GM19238 (cell line): ENCODE data around the gene PNMA8B.

Experiments used
- DNase-seq: peaks from one replicate; pipeline ENCODE4 v3.0.0; 2011; ENCODE audit warnings: low spot score; ENCODE audit not compliant: insufficient read length

PNMA8B gene

GRCh38 chr19:46487802-46488445, 7.7 kb downstream of the PNMA8B start:
- peak; percentile 72 for DNase-seq

GRCh38 chr19:46487178-46487801, 8.4 kb downstream of the PNMA8B start:
- no peak for DNase-seq

GRCh38 chr19:46486358-46486757, 9.3 kb downstream of the PNMA8B start:
- no peak for DNase-seq

- DNase-seq = no peak
These were observed 11.0 kb downstream of the PNMA8B start for GRCh38 chr19:46484656-46485055.

GRCh38 chr19:46482631-46483030, 13.0 kb downstream of the PNMA8B start:
- DNase-seq = no peak

- no peak for DNase-seq
These were observed 13.7 kb downstream of the PNMA8B start for GRCh38 chr19:46481947-46482346.

- DNase-seq = no peak
These were observed 14.3 kb downstream of the PNMA8B start for GRCh38 chr19:46481223-46481848.

- no peak for DNase-seq
These were observed 15.3 kb downstream of the PNMA8B start for GRCh38 chr19:46480415-46480814.

GRCh38 chr19:46478356-46478986, 17.2 kb downstream of the PNMA8B start:
- no peak for DNase-seq

GRCh38 chr19:46475986-46476385, 19.7 kb downstream of the PNMA8B start:
- DNase-seq = no peak

- DNase-seq = no peak
These were observed 21.5 kb downstream of the PNMA8B start for GRCh38 chr19:46474211-46474610.

- no peak for DNase-seq
These were observed 23.1 kb downstream of the PNMA8B start for GRCh38 chr19:46472592-46472991.

GRCh38 chr19:46471811-46472543, 23.7 kb downstream of the PNMA8B start:
- DNase-seq = no peak

GRCh38 chr19:46471116-46471733, 24.4 kb downstream of the PNMA8B start, which contains the start of gene PNMA8A:
Gene PNMA8A (minus strand): TSS chr19:46471563. CDS start chr19:46471035, 528 bp downstream.
- DNase-seq = no peak

- DNase-seq = no peak
These were observed 25.3 kb downstream of the PNMA8B start for GRCh38 chr19:46470376-46470775.

GRCh38 chr19:46469541-46470185, 26.0 kb downstream of the PNMA8B start:
- DNase-seq = no peak

GRCh38 chr19:46466536-46467196, 29.0 kb downstream of the PNMA8B start:
- DNase-seq = no peak

GRCh38 chr19:46463516-46463915, 32.2 kb downstream of the PNMA8B start:
- no peak for DNase-seq

GRCh38 chr19:46461537-46461936, 34.1 kb downstream of the PNMA8B start:
- no peak for DNase-seq

GRCh38 chr19:46460981-46461380, 34.7 kb downstream of the PNMA8B start:
- no peak for DNase-seq
